Fibroblast of the aortic adventitia (primary cell): ENCODE data around the gene CNOT6. TPM values are rescaled to one million over a fixed set of nuclear protein-coding genes. Genes with fewer than 3 reads are reported as not detected.
A peak's percentile ranks its signal among the peaks of the same experiment; 100 is the strongest.

ENCODE experiments used
- DNase-seq: peaks from one replicate; pipeline ENCODE4 v3.0.0-alpha.2; 2010; ENCODE audit warnings: low read depth
- H3K4me3 ChIP-seq: 2 replicates; pipeline ENCODE4 v1.5.1; 2011; ENCODE audit warnings: low read depth, mild to moderate bottlenecking, control low read depth, low read length, moderate library complexity
- CTCF ChIP-seq: IDR thresholded peaks from 2 replicates; pipeline ENCODE4 v1.5.1; 2011; ENCODE audit warnings: mild to moderate bottlenecking, low read length, control low read depth, inconsistent platforms; ENCODE audit not compliant: insufficient read depth
- total RNA-seq: library from RNA; depleted of rRNA; stranded (reverse); fragments of >200 nt; gene quantifications from 2 replicates; pipeline ENCODE4 v1.2.3, GENCODE V29; 2012; ENCODE audit warnings: low replicate concordance

CNOT6 gene
- total RNA-seq, 1 donor: 12.1 TPM

- DNase-seq: no peak
- no peak overlapping the region for H3K4me3 ChIP-seq
- TF ChIP-seq CTCF: no peak
These were observed 59.4 kb downstream of the CNOT6 start for GRCh38 chr5:180553530-180553929.

GRCh38 chr5:180555168-180555921 is 61.2 kb downstream of the CNOT6 start:
- DNase-seq: peak; percentile 2
- no peak overlapping the region for H3K4me3 ChIP-seq
- TF ChIP-seq CTCF: no peak

GRCh38 chr5:180557217-180557809 is 63.1 kb downstream of the CNOT6 start:
- no peak for TF ChIP-seq CTCF
- no peak for DNase-seq

GRCh38 chr5:180558232-180558631 is 64.1 kb downstream of the CNOT6 start:
- no peak overlapping the region for H3K4me3 ChIP-seq
- no peak for TF ChIP-seq CTCF
- DNase-seq: no peak

More at GRCh38 chr5:180557217-180557809, 63.1 kb downstream of the CNOT6 start:
- H3K4me3 ChIP-seq: no peak overlapping the region

- no peak for TF ChIP-seq CTCF
- no peak for DNase-seq
- no peak overlapping the region for H3K4me3 ChIP-seq
These were observed 69.8 kb downstream of the CNOT6 start for GRCh38 chr5:180563994-180564393.

GRCh38 chr5:180568914-180569313 is 74.7 kb downstream of the CNOT6 start:
- TF ChIP-seq CTCF: no peak

More at GRCh38 chr5:180568914-180569313, 74.7 kb downstream of the CNOT6 start:
- no peak overlapping the region for H3K4me3 ChIP-seq
- no peak for DNase-seq
